H54 (cell line): ENCODE results near the gene TAS2R1.

Experiments
- DNase-seq: peaks from one replicate; pipeline ENCODE4 v3.0.0; 2011; ENCODE audit warnings: low spot score, mixed read lengths; ENCODE audit not compliant: insufficient read length
- FAIRE-seq: peaks from 3 replicates; lab custom pipeline; 2011; peaks lifted over from hg19 to GRCh38; lab: Jason Lieb, UNC
- POLR2A ChIP-seq: IDR thresholded peaks from 2 replicates; pipeline ENCODE4 v1.6.1; 2011; ENCODE audit warnings: low read depth, mild to moderate bottlenecking, low read length

TAS2R1 gene, protein sequence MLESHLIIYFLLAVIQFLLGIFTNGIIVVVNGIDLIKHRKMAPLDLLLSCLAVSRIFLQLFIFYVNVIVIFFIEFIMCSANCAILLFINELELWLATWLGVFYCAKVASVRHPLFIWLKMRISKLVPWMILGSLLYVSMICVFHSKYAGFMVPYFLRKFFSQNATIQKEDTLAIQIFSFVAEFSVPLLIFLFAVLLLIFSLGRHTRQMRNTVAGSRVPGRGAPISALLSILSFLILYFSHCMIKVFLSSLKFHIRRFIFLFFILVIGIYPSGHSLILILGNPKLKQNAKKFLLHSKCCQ

DNA sequence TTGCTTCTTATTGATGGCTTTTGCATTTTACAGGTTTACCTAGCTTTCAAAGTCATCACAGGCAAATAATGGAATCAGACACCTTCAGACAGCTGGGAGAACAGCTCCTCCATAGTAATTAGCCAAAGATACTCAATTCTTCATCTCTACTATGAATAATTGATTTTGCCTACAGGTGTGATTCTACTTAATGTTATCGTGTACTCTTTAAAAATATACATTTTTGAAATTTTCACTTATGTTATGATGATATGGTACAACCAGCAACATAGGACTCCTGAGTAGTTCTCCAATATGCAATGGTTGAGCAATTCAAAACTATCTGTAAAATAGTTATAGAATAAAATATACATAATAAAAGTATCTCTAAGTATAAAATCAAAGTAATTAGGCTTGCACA is at the start of gene TAS2R1:
TSS of gene TAS2R1 (minus strand) at position 101 of the 400 bp plus-strand sequence. CDS start 319 bp downstream, outside the sequence.
- no peak for TF ChIP-seq POLR2A
- no peak for DNase-seq
- FAIRE-seq, result no peak

GRCh38 chr5:9670371-9670770 is 40.2 kb upstream of the TAS2R1 start:
- DNase-seq, result no peak
- TF ChIP-seq POLR2A, result no peak
- no peak for FAIRE-seq

- no peak for TF ChIP-seq POLR2A
- FAIRE-seq (no peak), DNase-seq (no peak)
Observed at GRCh38 chr5:9667906-9668305, 37.8 kb upstream of the TAS2R1 start.

- TF ChIP-seq POLR2A, result no peak
- DNase-seq (no peak), FAIRE-seq (no peak)
Observed at GRCh38 chr5:9663891-9664290, 33.7 kb upstream of the TAS2R1 start.

GRCh38 chr5:9661316-9662015 is 31.3 kb upstream of the TAS2R1 start:
- DNase-seq (no peak), FAIRE-seq (no peak)
- no peak for TF ChIP-seq POLR2A

GRCh38 chr5:9658706-9659105 is 28.6 kb upstream of the TAS2R1 start:
- DNase-seq (no peak), FAIRE-seq (no peak)
- TF ChIP-seq POLR2A, result no peak

- TF ChIP-seq POLR2A, result no peak
- DNase-seq (no peak), FAIRE-seq (no peak)
Observed at GRCh38 chr5:9657819-9658218, 27.7 kb upstream of the TAS2R1 start.

DNA sequence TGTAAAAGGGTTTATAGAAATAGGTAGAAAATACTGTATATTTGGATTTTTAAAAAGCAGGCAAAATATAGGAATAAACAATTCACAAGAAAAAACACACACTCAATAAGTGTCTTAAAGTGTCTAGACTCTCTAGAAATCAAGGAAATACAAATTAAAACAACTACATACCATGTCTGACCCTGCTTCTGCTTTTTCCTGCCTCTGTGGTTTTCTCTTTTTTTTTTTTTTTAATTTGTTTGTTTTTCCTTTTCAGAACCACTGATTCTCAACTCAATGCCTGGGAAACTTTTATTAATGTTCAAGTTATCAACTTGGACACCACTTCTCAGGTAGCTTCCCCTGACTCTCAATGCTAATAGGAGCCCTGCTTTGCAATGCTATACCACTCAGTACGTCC is 25.5 kb upstream of the TAS2R1 start:
- FAIRE-seq, result no peak
- no peak for TF ChIP-seq POLR2A
- DNase-seq, result no peak

DNA sequence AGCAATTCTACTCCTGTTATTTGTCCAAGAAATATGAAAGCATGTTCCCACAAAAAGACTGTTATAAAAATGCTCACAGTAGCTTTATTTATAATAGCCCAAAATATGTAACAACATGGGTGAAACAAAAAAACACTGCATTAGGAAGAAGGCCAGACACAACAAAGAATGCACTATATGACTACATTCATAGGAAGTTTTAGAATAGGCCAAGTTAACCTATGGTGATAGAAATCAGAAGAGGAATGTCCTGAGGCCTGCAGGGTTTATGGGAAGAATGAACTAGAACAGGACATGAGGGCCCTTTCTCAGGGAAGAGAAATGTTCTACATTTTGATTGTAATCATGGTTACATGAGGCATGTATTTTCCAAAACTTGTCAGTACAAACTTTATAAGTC is 24.7 kb upstream of the TAS2R1 start:
- TF ChIP-seq POLR2A, result no peak
- DNase-seq (no peak), FAIRE-seq (no peak)

DNA sequence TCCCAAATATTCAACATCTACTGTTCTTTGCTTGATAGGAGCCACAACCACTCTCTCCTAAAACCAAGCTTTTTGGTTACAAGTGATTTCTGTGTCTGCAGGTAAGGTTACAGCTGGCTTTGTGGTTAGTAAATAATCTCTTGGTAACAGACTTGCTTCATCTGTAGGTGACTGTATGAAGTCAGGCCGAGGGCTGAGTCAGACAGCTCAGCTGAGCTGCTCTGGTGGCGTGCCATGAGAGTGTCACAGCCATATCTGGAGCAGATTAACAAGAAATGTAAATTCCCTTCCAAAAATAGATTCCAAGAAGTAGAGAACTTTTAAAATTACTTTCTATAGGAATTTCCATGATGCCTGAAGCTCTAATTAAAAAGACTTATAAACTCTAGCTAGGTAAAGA is 23.7 kb upstream of the TAS2R1 start:
- TF ChIP-seq POLR2A, result no peak
- DNase-seq (no peak), FAIRE-seq (no peak)

DNA sequence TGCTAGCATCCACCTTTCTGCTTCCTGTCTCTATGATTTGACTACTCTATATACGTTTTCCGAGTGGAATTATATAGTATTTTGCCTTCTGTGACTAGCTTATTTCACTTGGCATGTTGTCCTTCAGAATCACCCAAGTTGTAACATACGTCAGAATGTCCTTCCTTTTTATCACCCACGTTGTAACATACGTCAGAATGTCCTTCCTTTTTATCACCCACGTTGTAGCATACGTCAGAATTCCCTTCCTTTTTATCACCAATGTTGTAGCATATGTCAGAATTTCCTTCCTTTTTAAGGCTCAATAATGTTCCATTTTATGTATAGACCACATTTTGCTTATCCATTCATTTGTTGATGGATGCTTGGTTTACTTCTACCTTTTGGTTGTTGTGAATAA is 22.9 kb upstream of the TAS2R1 start:
- no peak for TF ChIP-seq POLR2A
- DNase-seq (no peak), FAIRE-seq (no peak)

DNA sequence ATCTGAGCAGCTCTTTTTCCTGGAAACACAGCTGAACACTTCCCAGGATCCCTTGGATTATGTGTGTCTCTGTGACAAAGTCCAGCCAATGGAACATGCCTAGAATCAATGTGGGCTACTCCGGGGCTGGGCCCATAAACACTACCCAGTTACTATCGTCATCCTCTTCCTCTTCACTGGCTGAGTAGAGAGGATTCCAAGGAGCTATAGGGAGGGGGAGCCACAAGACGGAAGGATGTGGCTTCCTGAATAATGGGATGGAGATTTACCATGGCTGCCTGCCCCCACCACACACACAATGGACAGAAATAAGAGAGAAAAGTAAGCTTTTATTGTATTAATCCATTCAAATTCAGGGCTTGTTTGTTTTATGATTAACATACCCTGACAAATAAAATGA is 22.1 kb upstream of the TAS2R1 start:
- DNase-seq (no peak), FAIRE-seq (no peak)
- no peak for TF ChIP-seq POLR2A

DNA sequence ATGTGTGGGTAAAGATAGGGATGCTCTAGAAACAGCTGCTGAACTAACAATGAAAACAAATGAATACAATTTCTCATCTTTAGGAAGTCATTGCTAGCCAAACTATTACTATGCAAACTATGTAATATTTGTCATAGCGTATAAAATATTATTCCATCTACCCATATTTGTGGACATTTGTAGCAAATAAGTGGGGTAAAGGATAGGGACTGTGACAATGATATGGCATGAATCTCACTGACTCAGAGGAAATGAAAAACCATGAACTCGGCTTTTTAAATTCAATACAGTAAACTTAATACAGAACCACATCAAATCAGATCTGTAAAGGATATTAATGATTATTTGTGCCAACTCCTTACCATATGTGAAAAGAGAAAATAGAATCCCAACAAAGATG is 16.7 kb upstream of the TAS2R1 start:
- no peak for DNase-seq
- no peak for TF ChIP-seq POLR2A
- FAIRE-seq, result no peak

GRCh38 chr5:9644630-9645029 is 14.5 kb upstream of the TAS2R1 start:
- DNase-seq, result no peak
- no peak for FAIRE-seq
- TF ChIP-seq POLR2A, result no peak

GRCh38 chr5:9642621-9643020 is 12.5 kb upstream of the TAS2R1 start:
- TF ChIP-seq POLR2A, result no peak
- FAIRE-seq, result no peak
- no peak for DNase-seq
